HEK293T (cell line): ENCODE results near the gene MRGPRF.

Source experiments
- BHLHE40 ChIP-seq: fragments of 450-650 bp; IDR thresholded peaks from 2 replicates; pipeline ENCODE4 v1.6.1; 2016; ENCODE audit warnings: mild to moderate bottlenecking, moderate library complexity, borderline replicate concordance
- FOXM1 ChIP-seq: fragments of 450-650 bp; IDR thresholded peaks from 2 replicates; pipeline ENCODE4 v1.6.1; 2017; ENCODE audit warnings: mild to moderate bottlenecking, borderline replicate concordance
- SP1 ChIP-seq: fragments of 450-650 bp; IDR thresholded peaks from 2 replicates; pipeline ENCODE4 v1.6.1; 2017
- TARDBP ChIP-seq: fragments of 450-650 bp; IDR thresholded peaks from 2 replicates; pipeline ENCODE4 v1.6.1; 2016

GRCh38 chr11:69059985-69060384 is 46.9 kb upstream of the MRGPRF start:
- no peak for TF ChIP-seq TARDBP
- no peak for TF ChIP-seq FOXM1
- TF ChIP-seq SP1 = no peak
- no peak for TF ChIP-seq BHLHE40
